Endothelial cell of umbilical vein (primary cell): ENCODE data around the gene LRRC47.

Experiments
- CTCF ChIP-seq, 2 donors: IDR thresholded peaks; 1 replicate in 1 of 2; 2 replicates in 1 of 2; pipeline ENCODE4 v1.5.1; 2011; ENCODE audit warnings: low read length in 2 of 2, mild to moderate bottlenecking in 2 of 2, moderate library complexity in 2 of 2, control low read depth in 1 of 2, inconsistent platforms in 1 of 2, low read depth in 1 of 2; ENCODE audit not compliant: insufficient read depth in 1 of 2; ENCODE audit errors: extremely low read depth in 1 of 2
- FOS ChIP-seq: IDR thresholded peaks from 2 replicates; pipeline ENCODE4 v1.6.1; 2011; ENCODE audit warnings: mild to moderate bottlenecking, low read length, moderate library complexity, borderline replicate concordance; ENCODE audit not compliant: insufficient read depth

GRCh38 chr1:3770047-3770765 is 26.1 kb downstream of the LRRC47 start:
- TF ChIP-seq FOS (no peak), CTCF (IDR thresholded peaks at IDR 0.05; ENCODE audit: extremely low read depth in 1 of 2, insufficient read depth in 1 of 2, low read depth in 1 of 2, low read length in 2 of 2) (no peak)
